Daoy (cell line): ENCODE measurements around the gene CDC5L. TPM values are rescaled to one million over a fixed set of nuclear protein-coding genes. Genes with fewer than 3 reads are reported as not detected.
A peak's percentile ranks its signal among the peaks of the same experiment; 100 is the strongest.

ENCODE experiments used
- DNase-seq: peaks from one replicate; pipeline ENCODE4 v3.0.0-alpha.2; 2015; ENCODE audit warnings: low read depth
- total RNA-seq: library from RNA; depleted of rRNA; stranded (reverse); fragments of >200 nt; shearing (Covaris generic); gene quantifications from 2 replicates; pipeline ENCODE4 v1.2.3, GENCODE V29; 2014

CDC5L gene
- total RNA-seq, 1 experiment from 2014 or later, result 50.2 TPM

- peak; percentile 21 for DNase-seq
Measured at GRCh38 chr6:44373787-44374186, 13.7 kb upstream of the CDC5L start.

DNA sequence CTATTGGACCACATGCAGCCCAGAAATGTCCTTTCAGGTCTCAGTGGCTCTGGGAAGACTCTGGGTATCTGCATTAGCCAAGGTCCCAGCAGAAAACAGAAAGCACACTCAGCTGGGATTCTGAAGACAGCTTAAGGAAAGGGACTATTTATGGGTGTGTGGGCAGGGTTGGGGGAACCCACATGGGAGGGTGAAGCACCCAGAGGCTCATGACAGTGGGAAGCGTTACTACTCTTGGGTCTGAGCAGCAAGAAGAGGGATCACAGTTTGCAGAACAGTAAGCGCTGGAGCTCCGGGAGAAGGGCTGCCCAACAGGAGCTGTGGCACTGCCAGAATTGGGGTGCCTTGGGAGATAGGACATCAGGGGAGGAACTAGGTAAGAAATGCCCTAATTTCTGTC is 12.4 kb upstream of the CDC5L start:
- DNase-seq, result no peak

GRCh38 chr6:44377484-44377883 is 10.0 kb upstream of the CDC5L start:
- no peak for DNase-seq

DNA sequence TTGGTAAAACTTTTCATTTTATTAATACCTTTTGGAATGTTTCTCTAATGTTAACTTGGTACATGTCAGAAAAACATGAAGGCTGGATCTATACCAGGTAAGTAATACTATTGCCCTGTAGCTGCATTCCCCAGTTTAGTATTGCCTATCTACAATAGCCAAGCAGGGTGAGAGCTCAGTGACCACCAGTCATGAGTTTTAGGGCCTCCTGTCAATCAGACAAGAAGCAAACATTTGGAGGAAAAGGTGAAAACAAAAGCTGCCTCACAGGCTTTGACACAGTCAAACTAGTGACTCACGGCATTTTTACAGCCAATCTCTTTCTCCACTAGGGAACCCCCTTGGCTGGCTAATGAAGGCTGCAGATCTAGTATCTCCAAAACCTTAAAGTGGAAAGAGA is 9.5 kb upstream of the CDC5L start:
- DNase-seq, result no peak

DNA sequence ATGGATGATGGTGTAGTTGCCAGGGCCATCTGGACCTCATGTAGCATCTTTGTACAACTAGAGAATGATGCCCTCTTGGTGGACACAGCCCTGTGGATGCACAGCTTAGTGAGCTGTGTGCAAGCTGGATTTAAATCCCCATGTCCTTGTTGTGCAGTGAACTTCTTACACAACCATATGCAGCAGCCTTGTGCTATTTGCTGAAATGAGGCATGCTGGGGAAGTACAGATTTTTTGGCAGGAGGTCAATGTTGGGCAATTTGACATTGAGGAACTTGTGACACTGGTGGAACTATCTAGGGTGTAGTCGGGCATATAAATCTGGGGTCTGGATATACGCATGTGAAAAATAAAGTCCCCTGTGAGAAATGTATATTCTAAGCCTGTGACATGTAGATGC is 5.8 kb upstream of the CDC5L start:
- no peak for DNase-seq

GRCh38 chr6:44386364-44386928 is 1.1 kb upstream of the CDC5L start:
- DNase-seq, result peak; percentile 13

DNA sequence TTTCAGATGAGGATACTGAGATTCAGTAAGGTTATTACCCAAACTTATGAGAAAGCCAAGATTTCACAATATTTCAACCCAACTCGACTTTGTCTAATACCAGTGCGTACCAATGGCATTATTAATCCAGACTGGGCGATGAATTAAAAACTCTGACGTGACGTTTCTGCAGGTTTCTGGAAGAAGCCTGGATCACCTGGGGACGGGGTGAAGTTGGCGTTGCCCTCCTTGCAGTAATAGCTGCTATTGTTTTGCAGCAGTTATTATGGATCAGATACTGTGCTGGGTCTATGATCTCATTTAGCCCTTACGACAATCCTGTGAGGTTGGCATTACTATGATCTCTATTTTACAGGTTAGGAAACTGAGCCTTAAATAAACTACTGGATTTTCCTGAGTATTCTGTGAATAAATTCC is 569 bp upstream of the CDC5L start:
- peak; percentile 12 for DNase-seq

DNA sequence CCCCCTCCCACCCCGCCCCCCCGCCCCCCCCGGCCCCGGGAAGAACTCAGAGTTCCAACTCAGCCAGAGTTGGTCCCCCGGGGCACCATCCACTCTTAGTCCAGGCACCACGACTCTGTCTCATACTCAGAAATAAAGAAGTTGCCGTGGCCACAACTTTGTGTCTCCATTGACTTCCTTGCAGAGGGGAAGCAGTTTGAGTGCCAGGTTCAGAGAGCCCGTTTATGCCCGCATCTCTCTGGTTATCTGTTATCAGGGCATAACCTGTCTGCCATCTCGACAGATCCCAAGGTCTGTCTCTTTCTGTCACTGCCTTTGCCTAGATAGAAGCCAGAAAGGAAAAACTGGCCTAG is 605 bp downstream of the CDC5L start:
- DNase-seq, result no peak

GRCh38 chr6:44388887-44389286 is 1.4 kb downstream of the CDC5L start:
- no peak for DNase-seq

GRCh38 chr6:44390158-44390683 is 2.7 kb downstream of the CDC5L start:
- no peak for DNase-seq

GRCh38 chr6:44395501-44395900 is 8.0 kb downstream of the CDC5L start:
- DNase-seq, result no peak

DNA sequence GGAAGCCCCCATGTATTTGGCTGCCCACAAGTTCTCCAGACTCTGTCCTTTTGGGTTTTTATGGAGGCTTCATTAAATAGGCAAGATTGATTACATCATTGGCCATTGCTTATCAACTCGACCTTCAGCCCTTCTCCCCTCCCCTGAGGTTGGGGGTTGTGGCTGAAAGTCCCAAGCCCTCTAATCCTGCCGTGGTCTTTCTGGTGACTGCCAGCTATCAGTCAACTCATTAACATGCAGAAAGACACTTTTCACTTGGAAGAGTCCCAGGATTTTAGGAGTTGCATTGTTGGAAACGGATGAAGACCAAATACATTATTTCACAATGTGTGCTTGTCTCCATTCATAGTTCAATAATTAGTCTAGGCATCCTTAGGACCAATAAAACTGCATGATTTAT is 9.5 kb downstream of the CDC5L start:
- DNase-seq, result no peak

GRCh38 chr6:44397424-44398164 is 10.1 kb downstream of the CDC5L start:
- DNase-seq, result no peak

GRCh38 chr6:44399991-44400390 is 12.5 kb downstream of the CDC5L start:
- DNase-seq, result no peak

DNA sequence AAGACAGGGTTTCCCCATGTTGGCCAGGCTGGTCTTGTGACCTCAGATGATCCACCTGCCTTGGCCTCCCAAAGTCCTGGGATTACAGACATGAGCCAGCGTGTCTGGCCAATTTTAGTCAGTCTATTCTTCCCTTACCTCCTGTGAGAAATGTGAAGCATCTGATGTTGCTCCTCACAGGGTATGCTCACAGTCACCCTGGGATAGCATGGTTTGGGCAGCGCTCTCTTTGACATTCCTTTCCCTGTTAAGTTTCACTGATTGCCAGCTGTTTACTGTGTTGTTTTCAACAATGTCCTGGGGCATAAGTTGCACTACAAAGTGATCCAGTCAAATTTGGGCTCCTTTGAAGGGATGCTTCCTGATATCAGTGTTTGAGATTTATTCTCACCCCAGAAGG is 13.1 kb downstream of the CDC5L start:
- no peak for DNase-seq

- DNase-seq, result no peak
Measured at GRCh38 chr6:44401138-44401537, 13.6 kb downstream of the CDC5L start.

GRCh38 chr6:44404022-44404714 is 16.7 kb downstream of the CDC5L start:
- no peak for DNase-seq

GRCh38 chr6:44404715-44405099 is 17.2 kb downstream of the CDC5L start:
- no peak for DNase-seq

GRCh38 chr6:44407951-44408670 is 20.6 kb downstream of the CDC5L start:
- no peak for DNase-seq

DNA sequence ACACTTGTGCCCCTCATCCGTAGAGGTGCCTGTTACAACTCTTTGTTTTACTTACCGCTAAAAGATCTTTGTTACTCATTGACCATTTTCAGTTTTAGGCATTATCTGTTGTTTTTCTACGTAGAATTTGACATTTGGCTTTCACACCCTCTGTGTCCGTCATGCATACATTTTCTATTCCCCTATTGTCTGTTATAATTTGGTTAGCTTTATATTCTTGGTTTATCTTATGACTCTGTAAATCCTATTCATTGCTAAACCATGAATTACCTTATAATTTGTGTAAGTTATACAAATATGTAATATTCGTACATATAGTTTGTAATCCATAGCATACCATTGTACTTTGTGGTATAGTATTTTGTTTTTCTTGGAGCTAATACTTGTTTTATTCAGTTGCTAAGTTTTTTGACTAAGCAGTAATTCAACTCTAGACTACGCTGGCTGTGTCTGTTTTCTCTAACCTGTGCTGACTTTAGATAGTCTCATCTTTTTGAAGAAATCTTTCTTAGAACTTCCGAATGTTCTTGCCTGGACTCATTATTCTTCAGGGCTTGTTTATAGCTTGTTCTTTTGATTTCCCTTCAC is 21.8 kb downstream of the CDC5L start:
- DNase-seq, result no peak

DNA sequence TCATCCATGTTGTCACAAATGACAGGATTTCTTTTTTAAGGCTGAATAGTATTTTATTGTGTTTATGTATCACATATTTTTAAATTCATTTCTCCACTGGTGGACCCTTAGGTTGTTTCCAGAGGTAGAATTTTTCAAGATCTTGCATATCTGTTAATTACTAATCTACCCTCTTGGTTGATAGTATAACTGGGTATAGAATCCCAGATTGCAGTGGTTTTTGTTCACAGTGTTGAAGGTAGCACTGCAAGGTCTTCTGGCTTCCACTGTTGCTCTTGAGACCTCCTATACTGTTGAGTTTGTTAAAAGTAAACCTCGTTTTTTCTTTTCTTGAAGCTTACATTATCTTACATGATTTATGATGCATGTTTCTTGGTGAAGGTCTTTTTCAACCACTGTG is 22.9 kb downstream of the CDC5L start:
- no peak for DNase-seq

GRCh38 chr6:44411141-44411540 is 23.6 kb downstream of the CDC5L start:
- no peak for DNase-seq
